ENCODE data around the gene ASPA. TPM values are rescaled to one million over a fixed set of nuclear protein-coding genes. Genes with fewer than 3 reads are reported as not detected.
"Not testable (repeated sequence)": the region's sequence is repeated elsewhere in the genome, so short reads cannot be mapped to it uniquely, and the experiment has no call there.

Gene ASPA
- total RNA-seq (1 to 10 TPM in 3 of 4 donors, under 1 TPM in 1; 0.95 to 8.0 (median 2.9) TPM), polyA plus RNA-seq (1 to 10 TPM in 2 of 3 donors, under 1 TPM in 1; 0.69 to 1.8 (median 1.1) TPM)

DNA sequence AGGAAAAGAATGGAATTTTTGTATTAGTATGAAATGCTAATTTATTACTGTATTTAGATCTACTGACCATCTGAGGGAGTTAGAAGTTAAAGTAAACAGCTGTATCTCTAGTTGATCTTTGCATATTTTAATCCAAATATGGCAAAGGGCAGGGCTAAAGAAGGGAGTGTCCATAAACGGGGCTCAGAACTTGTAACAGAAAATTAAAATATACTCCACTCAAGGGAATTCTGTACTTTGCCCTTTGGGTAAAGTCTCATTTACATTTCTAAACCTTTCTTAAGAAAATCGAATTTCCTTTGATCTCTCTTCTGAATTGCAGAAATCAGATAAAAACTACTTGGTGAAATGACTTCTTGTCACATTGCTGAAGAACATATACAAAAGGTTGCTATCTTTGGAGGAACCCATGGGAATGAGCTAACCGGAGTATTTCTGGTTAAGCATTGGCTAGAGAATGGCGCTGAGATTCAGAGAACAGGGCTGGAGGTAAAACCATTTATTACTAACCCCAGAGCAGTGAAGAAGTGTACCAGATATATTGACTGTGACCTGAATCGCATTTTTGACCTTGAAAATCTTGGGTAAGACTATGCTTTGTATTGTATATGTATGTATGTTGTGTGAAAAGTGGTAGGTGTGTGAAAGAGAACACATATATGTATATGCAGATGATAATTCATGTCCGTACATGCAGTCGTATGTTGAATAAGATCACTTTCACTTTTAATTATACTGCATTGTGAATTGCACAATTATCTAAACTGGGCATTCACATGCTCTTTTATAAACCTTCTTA, at the start of gene ASPA:
Gene ASPA, plus strand, starts transcription at position 186 of the 799 bp plus-strand sequence. Its CDS starts 163 bp downstream, at position 349.
- no peak for TF ChIP-seq POLR2A (IDR thresholded peaks at IDR 0.05)
- no peak for TF ChIP-seq POLR2AphosphoS5 (IDR thresholded peaks at IDR 0.05)
- TF ChIP-seq, protein P1, sequence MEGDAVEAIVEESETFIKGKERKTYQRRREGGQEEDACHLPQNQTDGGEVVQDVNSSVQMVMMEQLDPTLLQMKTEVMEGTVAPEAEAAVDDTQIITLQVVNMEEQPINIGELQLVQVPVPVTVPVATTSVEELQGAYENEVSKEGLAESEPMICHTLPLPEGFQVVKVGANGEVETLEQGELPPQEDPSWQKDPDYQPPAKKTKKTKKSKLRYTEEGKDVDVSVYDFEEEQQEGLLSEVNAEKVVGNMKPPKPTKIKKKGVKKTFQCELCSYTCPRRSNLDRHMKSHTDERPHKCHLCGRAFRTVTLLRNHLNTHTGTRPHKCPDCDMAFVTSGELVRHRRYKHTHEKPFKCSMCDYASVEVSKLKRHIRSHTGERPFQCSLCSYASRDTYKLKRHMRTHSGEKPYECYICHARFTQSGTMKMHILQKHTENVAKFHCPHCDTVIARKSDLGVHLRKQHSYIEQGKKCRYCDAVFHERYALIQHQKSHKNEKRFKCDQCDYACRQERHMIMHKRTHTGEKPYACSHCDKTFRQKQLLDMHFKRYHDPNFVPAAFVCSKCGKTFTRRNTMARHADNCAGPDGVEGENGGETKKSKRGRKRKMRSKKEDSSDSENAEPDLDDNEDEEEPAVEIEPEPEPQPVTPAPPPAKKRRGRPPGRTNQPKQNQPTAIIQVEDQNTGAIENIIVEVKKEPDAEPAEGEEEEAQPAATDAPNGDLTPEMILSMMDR (IDR thresholded peaks at IDR 0.05) = no peak
- TF ChIP-seq EP300 (IDR thresholded peaks at IDR 0.05) = no peak
- peak within 1 kb of the TSS; percentile 43 to 61 (median 53) for H3K27ac ChIP-seq
- DNase-seq = no peak
- no peaks in the 10 kb centered on the region for H3K4me1 ChIP-seq
- H3K4me3 ChIP-seq = peak within 1 kb of the TSS; percentile 19 to 35 (median 28)
- H3K9me3 ChIP-seq = no peaks in the 10 kb centered on the region
- no peaks in the 10 kb centered on the region for H3K36me3 ChIP-seq
- intact Hi-C loops (cut with DNase I) = loop anchor here (10.0 kb wide), 1 partner anchor 59 kb away; no protein-coding TSS in a partner anchor
- H3K27me3 ChIP-seq = no peaks in the 10 kb centered on the region
- 7 to 43% methylated on average over 7 of the region's 7 CpGs for WGBS, 2 donors

DNA sequence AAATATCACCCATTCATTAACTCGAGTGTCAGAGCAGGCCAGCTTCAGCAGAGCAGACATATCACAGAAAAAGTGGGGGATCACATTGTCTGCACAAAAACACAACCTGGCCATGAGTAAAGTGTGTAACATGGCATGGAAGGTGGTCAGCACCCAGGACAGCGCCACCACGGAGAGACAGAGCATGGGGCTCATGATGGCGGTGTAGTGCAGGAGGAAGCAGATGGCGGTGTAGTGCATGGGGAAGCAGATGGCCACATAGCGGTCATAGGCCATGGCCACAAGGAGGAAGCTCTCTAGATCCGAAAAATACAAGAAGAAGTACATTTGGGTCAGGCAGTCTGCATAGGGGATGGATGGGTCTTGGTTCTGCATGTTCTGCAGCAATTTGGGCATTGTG, 42.6 kb upstream of the ASPA start:
- H3K9me3 ChIP-seq; H3K36me3 ChIP-seq; H3K27me3 ChIP-seq; intact Hi-C loops (cut with DNase I); H3K4me1 ChIP-seq; H3K27ac ChIP-seq; H3K4me3 ChIP-seq; DNase-seq: not testable (repeated sequence)
- 25 to 37% methylated on average over 7 of the region's 7 CpGs for whole genome bisulfite sequencing, 2 donors

DNA sequence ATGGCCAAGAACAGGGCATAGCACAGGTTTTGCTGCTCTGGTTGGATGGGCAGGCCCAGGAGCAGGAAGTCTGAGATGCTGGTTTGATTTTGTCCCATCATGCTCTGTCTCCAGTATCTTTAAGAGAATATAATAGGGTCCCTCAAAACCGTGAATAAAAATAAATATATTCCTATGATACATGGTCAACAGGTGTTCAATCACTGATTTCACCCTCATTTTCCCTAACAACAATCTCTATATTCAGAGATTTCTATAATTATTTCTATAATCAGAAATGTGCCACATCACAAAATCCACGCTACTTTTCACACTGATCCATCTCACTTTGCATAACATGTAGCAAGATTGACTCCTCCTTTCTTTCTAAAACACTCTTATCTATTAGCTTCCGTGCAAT, 42.1 kb upstream of the ASPA start, which contains the start of gene OR1E2:
Gene OR1E2, minus strand, starts transcription at position 101 of the 400 bp plus-strand sequence. Its CDS starts 0 bp downstream, at position 101.
- DNase-seq = no peak
- Histone ChIP-seq H3K36me3 (no peaks in the 10 kb centered on the region), H3K27ac (no peak within 1 kb of the TSS), H3K9me3 (peaks cover 0 to 3% (median 0%) of the 10 kb centered on the region in 4 donors), H3K4me3 (no peak within 1 kb of the TSS), H3K4me1 (no peaks in the 10 kb centered on the region), H3K27me3 (peaks cover 0 to 6% (median 0%) of the 10 kb centered on the region in 3 donors)
- intact Hi-C loops (cut with DNase I) = no loop called here
- TF ChIP-seq POLR2AphosphoS5 (IDR thresholded peaks at IDR 0.05) = no peak
- TF ChIP-seq POLR2A (IDR thresholded peaks at IDR 0.05) = no peak
- WGBS, 2 donors = 78 to 80% methylated on average over 3 of the region's 3 CpGs

DNA sequence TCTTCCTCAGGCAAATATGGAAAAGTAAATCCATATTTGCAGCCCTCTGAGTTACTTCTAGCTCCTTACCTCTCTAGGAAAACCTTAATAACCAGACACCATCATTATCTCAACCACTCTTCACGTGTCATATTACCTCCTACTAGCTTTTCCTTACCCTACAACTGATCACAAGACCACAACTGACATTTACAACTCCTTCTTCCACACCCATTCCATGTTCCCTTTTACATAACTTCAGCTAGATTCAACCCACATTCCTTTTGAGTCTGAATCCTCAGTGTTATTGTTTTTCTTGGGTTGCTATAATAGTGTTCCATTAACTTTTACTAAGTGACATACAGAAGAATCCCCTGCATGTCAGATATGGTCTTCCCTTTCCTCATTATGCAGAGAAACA, 37.4 kb upstream of the ASPA start:
- Histone ChIP-seq H3K27me3 (peaks cover 0 to 6% (median 0%) of the 10 kb centered on the region in 3 donors), H3K9me3 (no peaks in the 10 kb centered on the region), H3K27ac (no peak overlapping the region), H3K4me1 (no peaks in the 10 kb centered on the region), H3K4me3 (no peak overlapping the region), H3K36me3 (no peaks in the 10 kb centered on the region)
- intact Hi-C loops (cut with DNase I) = no loop called here
- TF ChIP-seq, protein P1 (IDR thresholded peaks at IDR 0.05) = no peak
- TF ChIP-seq EP300 (IDR thresholded peaks at IDR 0.05) = no peak
- no peak for TF ChIP-seq POLR2A (IDR thresholded peaks at IDR 0.05)
- TF ChIP-seq POLR2AphosphoS5 (IDR thresholded peaks at IDR 0.05) = no peak
- 62 to 64% methylated on average over 1 of the region's 1 CpG for WGBS, 2 donors
- DNase-seq = no peak

DNA sequence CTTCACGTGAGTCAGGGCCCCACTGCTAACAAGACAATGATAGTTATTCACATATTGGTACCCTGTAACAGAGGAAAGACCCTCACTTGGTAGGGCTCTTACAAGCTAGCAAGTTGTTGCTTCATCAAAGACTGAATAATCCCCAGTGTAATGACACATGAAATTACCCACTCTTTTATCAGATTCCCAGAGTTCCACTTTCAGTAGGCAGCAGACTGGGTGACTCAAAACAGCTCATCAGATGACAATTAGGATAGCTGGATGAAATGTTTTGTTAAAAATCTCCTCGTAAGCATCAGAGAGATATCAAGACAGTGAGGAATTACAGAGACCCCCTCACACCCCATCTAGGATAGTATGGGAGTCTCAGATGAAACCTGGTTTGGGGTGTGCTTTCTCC, 35.3 kb upstream of the ASPA start:
- intact Hi-C loops (cut with DNase I) = no loop called here
- no peak overlapping the region for H3K27ac ChIP-seq
- no peak overlapping the region for H3K4me3 ChIP-seq
- no peak for DNase-seq
- no peaks in the 10 kb centered on the region for H3K9me3 ChIP-seq
- 73 to 87% methylated on average over 2 of the region's 2 CpGs for WGBS, 2 donors
- H3K36me3 ChIP-seq = no peaks in the 10 kb centered on the region
- no peak for TF ChIP-seq EP300 (IDR thresholded peaks at IDR 0.05)
- TF ChIP-seq, protein P1 (IDR thresholded peaks at IDR 0.05) = no peak
- TF ChIP-seq POLR2AphosphoS5 (IDR thresholded peaks at IDR 0.05) = no peak
- TF ChIP-seq POLR2A (IDR thresholded peaks at IDR 0.05) = no peak
- peaks cover 0 to 6% (median 0%) of the 10 kb centered on the region in 3 donors for H3K27me3 ChIP-seq
- H3K4me1 ChIP-seq = no peaks in the 10 kb centered on the region

Data from sigmoid colon (tissue), 7 donors.